Measurements from ENCODE around the gene SLC4A1AP. TPM values are rescaled to one million over a fixed set of nuclear protein-coding genes. Genes with fewer than 3 reads are reported as not detected.
A peak's percentile ranks its signal among the peaks of the same experiment; 100 is the strongest.

SLC4A1AP gene
- total and polyA plus RNA-seq, 2 of the 13 experiments (the other 11 are each of a cell fraction or from before 2014, with no cell fraction given) = 15.3 to 44.6 TPM

DNA sequence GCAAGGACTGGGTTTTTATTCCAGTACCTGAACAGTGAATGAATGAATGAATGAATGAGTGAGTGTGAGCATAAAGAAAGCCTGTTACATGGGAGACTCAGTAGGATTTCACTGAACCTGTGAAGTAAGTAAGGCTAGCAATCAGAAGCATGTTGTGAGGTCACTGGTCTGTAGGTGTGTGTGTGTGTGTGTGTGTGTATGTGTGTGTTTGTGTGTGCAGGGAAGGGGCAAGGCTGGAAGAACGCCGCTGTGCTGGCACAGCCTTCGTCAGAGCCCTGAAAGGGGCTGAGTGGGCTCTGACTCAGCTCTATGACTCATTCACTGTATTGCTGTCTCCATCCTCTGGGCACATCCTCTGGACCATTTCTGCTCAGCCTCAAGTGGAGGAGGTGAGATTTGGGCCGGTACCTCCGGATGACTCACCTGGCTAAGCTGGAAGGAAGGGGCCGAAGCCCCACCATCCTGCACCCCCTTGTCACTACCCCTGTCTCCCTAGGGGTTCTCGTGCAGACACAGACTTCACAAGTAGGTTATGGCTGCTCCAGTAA lies 56.4 kb downstream of the SLC4A1AP start:
- Histone ChIP-seq H3K9ac (ENCODE audit: insufficient read depth, low read depth, low read length) (no peak overlapping the region), H3K4me2 (ENCODE audit: low read depth, low read length) (no peak overlapping the region), H3K79me2 (ENCODE audit: insufficient read depth, low read length) (no peaks in the 10 kb centered on the region), H3K9me3 (ENCODE audit: low read length) (no peaks in the 10 kb centered on the region), H3K36me3 (replicated peaks in 1 of 2; ENCODE audit: control insufficient read depth in 1 of 2, insufficient read depth in 2 of 2, low read length in 2 of 2) (no peaks in the 10 kb centered on the region), H3K4me1 (ENCODE audit: insufficient read depth, low read length) (peaks cover 59% of the 10 kb centered on the region), H4K20me1 (ENCODE audit: insufficient read depth, low read length) (no peaks in the 10 kb centered on the region), H3K4me3 (replicated peaks in 1 of 3; ENCODE audit: insufficient read depth in 1 of 3, low read depth in 2 of 3, low read length in 3 of 3) (no peak overlapping the region), H3K27me3 (ENCODE audit: control insufficient read depth in 1 of 2, insufficient read depth in 2 of 2, low read length in 2 of 2) (peaks cover 5 to 19% of the 10 kb centered on the region in 2 experiments; a peak in 4 of 5 replicates), H2AFZ (ENCODE audit: low read length) (no peak overlapping the region), H3K27ac (ENCODE audit: extremely low read length, insufficient read depth, low read length) (no peak overlapping the region)
- BruUV-seq (replicated peaks) = no TSS peak
- intact Hi-C loops (cut with micrococcal nuclease; ENCODE audit: unreplicated experiment) = loop anchor here (5.0 to 10.0 kb wide), 2 partner anchors 52 to 175 kb away; partner anchors contain the start of genes BABAM2, MRPL33 and RBKS
- 12% methylated on average over 7 of the region's 7 CpGs for WGBS (ENCODE audit: low lambda C conversion rate)
- ChIA-PET POLR2A (interaction anchor here (1.4 to 1.6 kb wide), 3 partner anchors 9 to 33 kb away, joined by 4 to 8 read pairs (median 6); no protein-coding TSS in a partner anchor), CTCF (ENCODE audit: low intra/inter-chr PET ratio, low total read pairs) (no interaction called here)
- ATAC-seq = peak; percentile 12; the same call in 1 of the 3 replicates
- in situ Hi-C loops (cut with HindIII; ENCODE audit: extremely low pct_ligation_motif_present, low pct_unique_long_range_greater_than_20kb) = no loop called here
- no peak for FAIRE-seq
- DNase-seq (ENCODE audit: low spot score) = peak; percentile 54
- TF ChIP-seq XRCC5 (optimal IDR thresholded peaks at IDR 0.05; ENCODE audit: low read length) (peak; percentile 42), EZH2 (conservative IDR thresholded peaks at IDR 0.05; ENCODE audit: low read depth, low read length) (no peak), ZNF24 (IDR thresholded peaks at IDR 0.05) (peak; percentile 95), GATAD2A (CRISPR knock-in tag; IDR thresholded peaks at IDR 0.05) (peak; percentile 33; the same call in 1 of the 2 replicates), ZBTB21 (CRISPR knock-in tag; IDR thresholded peaks at IDR 0.05) (peak; percentile 32; the same call in 1 of the 2 replicates), MAFK (conservative IDR thresholded peaks at IDR 0.05 in 1 of 2, IDR thresholded peaks at IDR 0.05 in 1 of 2; ENCODE audit: low read length in 2 of 2) (peak in 1 of 2 experiments; percentile 56; a peak in 2 of 4 replicates), ZSCAN12 (CRISPR knock-in tag; IDR thresholded peaks at IDR 0.05) (no peak), ZNF124 (CRISPR knock-in tag; IDR thresholded peaks at IDR 0.05) (no peak), KDM1A (CRISPR knock-in tag; IDR thresholded peaks at IDR 0.05) (peak; percentile 70; the same call in 1 of the 2 replicates), HNRNPL (IDR thresholded peaks at IDR 0.05; ENCODE audit: low read depth, low read length) (0 out of 2 replicates have a peak, but pooled peaks have one; percentile 38), ZNF569 (CRISPR knock-in tag; IDR thresholded peaks at IDR 0.05; ENCODE audit: borderline replicate concordance) (no peak), GLI4 (CRISPR knock-in tag; IDR thresholded peaks at IDR 0.05; ENCODE audit: borderline replicate concordance) (0 out of 2 replicates have a peak, but pooled peaks have one; percentile 58), NAIF1 (CRISPR knock-in tag; IDR thresholded peaks at IDR 0.05; ENCODE audit: borderline replicate concordance) (no peak)
- TF ChIP-seq, protein P1, sequence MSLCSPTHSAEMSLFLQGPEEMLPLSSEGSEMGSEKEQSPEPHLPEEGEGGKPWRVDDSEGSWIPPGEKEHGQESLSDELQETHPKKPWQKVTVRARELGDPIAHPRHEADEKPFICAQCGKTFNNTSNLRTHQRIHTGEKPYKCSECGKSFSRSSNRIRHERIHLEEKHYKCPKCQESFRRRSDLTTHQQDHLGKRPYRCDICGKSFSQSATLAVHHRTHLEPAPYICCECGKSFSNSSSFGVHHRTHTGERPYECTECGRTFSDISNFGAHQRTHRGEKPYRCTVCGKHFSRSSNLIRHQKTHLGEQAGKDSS (CRISPR knock-in tag; IDR thresholded peaks at IDR 0.05; ENCODE audit: borderline replicate concordance, low read depth) = 0 out of 2 replicates have a peak, but pooled peaks have one; percentile 27
- TF ChIP-seq, protein P2, sequence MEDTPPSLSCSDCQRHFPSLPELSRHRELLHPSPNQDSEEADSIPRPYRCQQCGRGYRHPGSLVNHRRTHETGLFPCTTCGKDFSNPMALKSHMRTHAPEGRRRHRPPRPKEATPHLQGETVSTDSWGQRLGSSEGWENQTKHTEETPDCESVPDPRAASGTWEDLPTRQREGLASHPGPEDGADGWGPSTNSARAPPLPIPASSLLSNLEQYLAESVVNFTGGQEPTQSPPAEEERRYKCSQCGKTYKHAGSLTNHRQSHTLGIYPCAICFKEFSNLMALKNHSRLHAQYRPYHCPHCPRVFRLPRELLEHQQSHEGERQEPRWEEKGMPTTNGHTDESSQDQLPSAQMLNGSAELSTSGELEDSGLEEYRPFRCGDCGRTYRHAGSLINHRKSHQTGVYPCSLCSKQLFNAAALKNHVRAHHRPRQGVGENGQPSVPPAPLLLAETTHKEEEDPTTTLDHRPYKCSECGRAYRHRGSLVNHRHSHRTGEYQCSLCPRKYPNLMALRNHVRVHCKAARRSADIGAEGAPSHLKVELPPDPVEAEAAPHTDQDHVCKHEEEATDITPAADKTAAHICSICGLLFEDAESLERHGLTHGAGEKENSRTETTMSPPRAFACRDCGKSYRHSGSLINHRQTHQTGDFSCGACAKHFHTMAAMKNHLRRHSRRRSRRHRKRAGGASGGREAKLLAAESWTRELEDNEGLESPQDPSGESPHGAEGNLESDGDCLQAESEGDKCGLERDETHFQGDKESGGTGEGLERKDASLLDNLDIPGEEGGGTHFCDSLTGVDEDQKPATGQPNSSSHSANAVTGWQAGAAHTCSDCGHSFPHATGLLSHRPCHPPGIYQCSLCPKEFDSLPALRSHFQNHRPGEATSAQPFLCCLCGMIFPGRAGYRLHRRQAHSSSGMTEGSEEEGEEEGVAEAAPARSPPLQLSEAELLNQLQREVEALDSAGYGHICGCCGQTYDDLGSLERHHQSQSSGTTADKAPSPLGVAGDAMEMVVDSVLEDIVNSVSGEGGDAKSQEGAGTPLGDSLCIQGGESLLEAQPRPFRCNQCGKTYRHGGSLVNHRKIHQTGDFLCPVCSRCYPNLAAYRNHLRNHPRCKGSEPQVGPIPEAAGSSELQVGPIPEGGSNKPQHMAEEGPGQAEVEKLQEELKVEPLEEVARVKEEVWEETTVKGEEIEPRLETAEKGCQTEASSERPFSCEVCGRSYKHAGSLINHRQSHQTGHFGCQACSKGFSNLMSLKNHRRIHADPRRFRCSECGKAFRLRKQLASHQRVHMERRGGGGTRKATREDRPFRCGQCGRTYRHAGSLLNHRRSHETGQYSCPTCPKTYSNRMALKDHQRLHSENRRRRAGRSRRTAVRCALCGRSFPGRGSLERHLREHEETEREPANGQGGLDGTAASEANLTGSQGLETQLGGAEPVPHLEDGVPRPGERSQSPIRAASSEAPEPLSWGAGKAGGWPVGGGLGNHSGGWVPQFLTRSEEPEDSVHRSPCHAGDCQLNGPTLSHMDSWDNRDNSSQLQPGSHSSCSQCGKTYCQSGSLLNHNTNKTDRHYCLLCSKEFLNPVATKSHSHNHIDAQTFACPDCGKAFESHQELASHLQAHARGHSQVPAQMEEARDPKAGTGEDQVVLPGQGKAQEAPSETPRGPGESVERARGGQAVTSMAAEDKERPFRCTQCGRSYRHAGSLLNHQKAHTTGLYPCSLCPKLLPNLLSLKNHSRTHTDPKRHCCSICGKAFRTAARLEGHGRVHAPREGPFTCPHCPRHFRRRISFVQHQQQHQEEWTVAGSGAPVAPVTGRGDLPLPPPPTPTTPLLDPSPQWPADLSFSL (CRISPR knock-in tag; IDR thresholded peaks at IDR 0.05) = peak; percentile 83; the same call in 1 of the 2 replicates
- TF ChIP-seq, protein P3, sequence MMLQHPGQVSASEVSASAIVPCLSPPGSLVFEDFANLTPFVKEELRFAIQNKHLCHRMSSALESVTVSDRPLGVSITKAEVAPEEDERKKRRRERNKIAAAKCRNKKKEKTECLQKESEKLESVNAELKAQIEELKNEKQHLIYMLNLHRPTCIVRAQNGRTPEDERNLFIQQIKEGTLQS (CRISPR knock-in tag; IDR thresholded peaks at IDR 0.05) = peak; percentile 86
- TF ChIP-seq, protein P4, sequence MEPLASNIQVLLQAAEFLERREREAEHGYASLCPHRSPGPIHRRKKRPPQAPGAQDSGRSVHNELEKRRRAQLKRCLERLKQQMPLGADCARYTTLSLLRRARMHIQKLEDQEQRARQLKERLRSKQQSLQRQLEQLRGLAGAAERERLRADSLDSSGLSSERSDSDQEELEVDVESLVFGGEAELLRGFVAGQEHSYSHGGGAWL (CRISPR knock-in tag; IDR thresholded peaks at IDR 0.05) = no peak

Measured in HepG2 (cell line).